ENCODE results near the gene KIAA1755. TPM values are rescaled to one million over a fixed set of nuclear protein-coding genes. Genes with fewer than 3 reads are reported as not detected.

KIAA1755 gene
- total RNA-seq, 1 experiment from 2014 or later = 0.17 TPM

- no peak overlapping the region for H3K23ac ChIP-seq (ENCODE audit: insufficient read length, low read depth, low read length)
- H2BK15ac ChIP-seq (ENCODE audit: low read depth, low read length) = no peak overlapping the region
- no peak overlapping the region for H3K56ac ChIP-seq (ENCODE audit: insufficient read length, low read depth, low read length)
- no peak for DNase-seq
- no peak overlapping the region for H4K91ac ChIP-seq (ENCODE audit: insufficient read length, low read depth, low read length)
- Mint-ChIP-seq H3K9me3 (no peaks in the 10 kb centered on the region), H3K4me1 (peaks cover 2 to 4% of the 10 kb centered on the region in 2 experiments; a peak in 1 of 4 replicates), H3K4me3 (no peak overlapping the region), H3K36me3 (ENCODE audit: insufficient read depth in 1 of 3, low read depth in 3 of 3) (no peaks in the 10 kb centered on the region), H3K27ac (no peak overlapping the region), H3K27me3 (ENCODE audit: low read depth) (peaks cover 10% of the 10 kb centered on the region)
- H3K27me3 ChIP-seq (ENCODE audit: insufficient read depth, low read length) = no peaks in the 10 kb centered on the region
- no peaks in the 10 kb centered on the region for H3K79me2 ChIP-seq (ENCODE audit: insufficient read depth, low read length)
- H3T11ph ChIP-seq (ENCODE audit: low read length) = no peak overlapping the region
- H3K14ac ChIP-seq (ENCODE audit: insufficient read depth, low read length) = no peak overlapping the region
- H3K4me1 ChIP-seq (ENCODE audit: insufficient read depth, low read length) = no peaks in the 10 kb centered on the region
- TF ChIP-seq CTCF (conservative IDR thresholded peaks at IDR 0.05) = no peak
- no peak overlapping the region for H3K18ac ChIP-seq (ENCODE audit: insufficient read length, low read depth, low read length)
- no peak overlapping the region for H3K9ac ChIP-seq (ENCODE audit: extremely low read depth, insufficient read length, low read length)
- H4K5ac ChIP-seq (ENCODE audit: insufficient read length, low read depth, low read length) = no peak overlapping the region
- H2BK20ac ChIP-seq (ENCODE audit: low read depth, low read length, poor library complexity, severe bottlenecking) = no peak overlapping the region
- no peak overlapping the region for H3K27ac ChIP-seq (ENCODE audit: insufficient read length, low read depth, low read length)
- H3K79me1 ChIP-seq (ENCODE audit: insufficient read depth, low read depth, low read length, poor library complexity, severe bottlenecking) = no peaks in the 10 kb centered on the region
- WGBS (ENCODE audit: extremely low coverage, insufficient read length, low lambda C conversion rate) = no CpG with 5 or more reads among the region's 3 CpGs
- H3K23me2 ChIP-seq (ENCODE audit: insufficient read length, low read depth, low read length, poor library complexity, severe bottlenecking) = no peaks in the 10 kb centered on the region
- no peaks in the 10 kb centered on the region for H4K20me1 ChIP-seq (ENCODE audit: control insufficient read depth, insufficient read depth, insufficient read length)
- no peak overlapping the region for H2BK120ac ChIP-seq (ENCODE audit: low read depth, low read length, poor library complexity, severe bottlenecking)
- H2BK5ac ChIP-seq (ENCODE audit: insufficient read length, low read length) = no peak overlapping the region
- H3K4me2 ChIP-seq (ENCODE audit: insufficient read depth, insufficient read length, low read length) = no peak overlapping the region
- H3K4ac ChIP-seq (ENCODE audit: low read depth, low read length) = no peak overlapping the region
- no peak overlapping the region for H2BK12ac ChIP-seq (ENCODE audit: insufficient read length, low read depth, low read length)
- H4K8ac ChIP-seq (replicated peaks; ENCODE audit: insufficient read length, low read depth, low read length) = no peak overlapping the region
- no peak overlapping the region for H2AK5ac ChIP-seq (ENCODE audit: insufficient read length, low read length)
- no peaks in the 10 kb centered on the region for H3K9me3 ChIP-seq (ENCODE audit: control insufficient read depth, low read depth, low read length)
- no peak overlapping the region for H2AFZ ChIP-seq (ENCODE audit: low read length)
These were observed 55.5 kb downstream of the KIAA1755 start for GRCh38 chr20:38205001-38205400.

Measured in H9 (cell line).